ENCODE data around the gene XRCC1. TPM values are rescaled to one million over a fixed set of nuclear protein-coding genes. Genes with fewer than 3 reads are reported as not detected.
"Not testable (repeated sequence)": the region's sequence is repeated elsewhere in the genome, so short reads cannot be mapped to it uniquely, and the experiment has no call there.

The XRCC1 gene
- total and polyA plus RNA-seq, 4 experiments from 2014 or later, result 16.3 to 41.0 (median 31.2) TPM

DNA sequence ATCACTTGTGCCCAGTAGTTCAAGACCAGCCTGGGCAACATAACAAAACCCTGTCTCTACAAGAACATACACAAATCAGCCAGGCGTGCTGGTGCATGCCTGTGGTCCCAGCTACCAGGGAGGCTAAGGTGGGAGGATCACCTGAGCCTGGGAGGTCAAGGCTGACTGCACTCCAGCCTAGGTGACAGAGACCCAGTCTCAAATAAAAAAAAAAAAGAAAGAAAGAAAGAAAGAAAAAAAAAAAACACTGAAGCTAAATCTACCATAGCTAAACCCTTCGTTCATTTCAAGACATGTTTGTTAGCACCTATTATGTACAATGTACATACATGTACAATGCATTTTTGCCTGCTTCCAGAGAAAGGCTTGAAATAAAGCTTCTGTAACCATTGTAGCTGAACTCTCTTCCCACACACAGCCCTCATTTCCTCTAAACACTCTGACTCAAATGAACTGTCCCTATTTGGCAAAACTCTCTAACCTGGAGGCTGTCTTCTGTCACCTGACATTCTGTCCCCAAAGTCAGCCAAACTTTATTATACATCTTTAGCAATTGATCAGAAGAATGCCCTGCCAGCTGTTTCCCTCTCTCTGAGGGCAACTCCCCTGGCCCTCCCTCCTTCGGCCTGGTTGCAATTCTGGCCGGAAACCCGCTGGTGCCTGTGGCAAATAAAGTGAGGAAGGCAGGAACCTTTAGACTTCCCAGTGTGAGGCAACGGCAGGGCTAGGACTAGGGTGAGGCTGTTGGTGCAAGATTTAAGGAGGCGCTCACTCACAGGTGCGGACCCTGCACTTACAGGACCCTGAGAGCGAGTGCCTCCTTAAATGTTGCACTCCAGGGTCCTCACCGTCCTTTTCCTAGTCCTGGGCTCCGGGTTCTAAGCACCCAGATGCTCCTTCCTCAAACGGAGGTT lies 50.1 kb downstream of the XRCC1 start:
- Histone ChIP-seq H3K27me3 (ENCODE audit: insufficient read depth, low read length) (no peaks in the 10 kb centered on the region), H3K9me3 (ENCODE audit: control insufficient read depth in 1 of 2, low read length in 2 of 2) (no peaks in the 10 kb centered on the region), H3K27ac (ENCODE audit: low read depth, low read length) (peak overlapping the region; percentile 67), H3K4me3 (ENCODE audit: low read length in 2 of 2) (peak overlapping the region; percentile 60 to 90), H3K36me3 (ENCODE audit: insufficient read depth, low read length) (no peaks in the 10 kb centered on the region), H3K4me1 (ENCODE audit: insufficient read depth, low read length) (peaks cover 25% of the 10 kb centered on the region)
- peak overlapping the region; percentile 37 to 90 (median 79) for H3K27ac Mint-ChIP-seq
- peak overlapping the region; percentile 75 to 94 (median 80) for H3K4me3 Mint-ChIP-seq
- peaks cover 16 to 36% (median 21%) of the 10 kb centered on the region in 4 donors for H3K4me1 Mint-ChIP-seq
- ChIA-PET CTCF (ENCODE audit: partially characterized antibody) (interaction anchor here (1.0 to 21.6 kb wide), 9 partner anchors 10 to 104 kb away, joined by 3 to 835 read pairs (median 4); no protein-coding TSS in a partner anchor), POLR2A (ENCODE audit: partially characterized antibody) (interaction anchor here (0.6 to 4.5 kb wide), 14 partner anchors 8 to 108 kb away, joined by 3 to 33 read pairs (median 4); partner anchors contain the start of genes IRGQ, PHLDB3, ZNF575 and ZNF576)
- peaks cover 0 to 9% of the 10 kb centered on the region in 2 donors for H3K36me3 Mint-ChIP-seq
- intact Hi-C loops (cut with micrococcal nuclease), result no loop called here
- peak; percentile 31 to 51 (median 43) for DNase-seq
- H3K9me3 Mint-ChIP-seq, result no peaks in the 10 kb centered on the region
- H3K27me3 Mint-ChIP-seq, result no peaks in the 10 kb centered on the region

DNA sequence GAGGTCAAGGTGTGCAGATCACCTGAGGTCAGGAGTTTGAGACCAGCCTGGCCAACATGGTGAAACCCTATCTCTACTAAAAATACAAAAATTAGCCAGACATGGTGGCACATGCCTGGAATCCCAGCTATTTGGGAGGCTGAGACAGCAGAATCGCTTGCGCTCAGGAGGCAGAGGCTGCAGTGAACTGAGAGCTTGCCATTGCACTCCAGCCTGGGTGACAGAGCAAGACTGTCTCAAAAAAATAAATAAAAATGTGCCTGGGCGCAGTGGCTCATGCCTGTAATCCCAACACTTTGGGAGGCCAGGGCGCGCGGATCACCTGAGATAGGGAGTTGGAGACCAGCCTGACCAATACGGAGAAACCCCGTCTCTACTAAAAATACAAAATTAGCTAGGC lies 51.6 kb downstream of the XRCC1 start:
- H3K9me3 ChIP-seq (ENCODE audit: control insufficient read depth in 1 of 2, low read length in 2 of 2); H3K27me3 Mint-ChIP-seq; DNase-seq; intact Hi-C loops (cut with micrococcal nuclease); H3K9me3 Mint-ChIP-seq; H3K27me3 ChIP-seq (ENCODE audit: insufficient read depth, low read length); H3K4me3 ChIP-seq (ENCODE audit: low read length in 2 of 2); H3K27ac ChIP-seq (ENCODE audit: low read depth, low read length); H3K36me3 ChIP-seq (ENCODE audit: insufficient read depth, low read length): not testable (repeated sequence)
- POLR2A ChIA-PET (ENCODE audit: partially characterized antibody), result interaction anchor here (1.0 kb wide), 1 partner anchor 84 kb away, joined by 3 read pairs; no protein-coding TSS in a partner anchor
- peaks cover 31% of the 10 kb centered on the region for H3K4me1 ChIP-seq (ENCODE audit: insufficient read depth, low read length)
- CTCF ChIA-PET (ENCODE audit: partially characterized antibody), result interaction anchor here (0.7 to 21.6 kb wide), 4 partner anchors 13 to 1650 kb away, joined by 3 to 835 read pairs (median 6); no protein-coding TSS in a partner anchor
- peaks cover 4 to 12% of the 10 kb centered on the region in 2 donors for H3K36me3 Mint-ChIP-seq
- peak overlapping the region in 2 of 7 donors; percentile 18 to 25 for H3K27ac Mint-ChIP-seq
- peak overlapping the region in 1 of 8 donors; percentile 29 for H3K4me3 Mint-ChIP-seq
- peaks cover 21 to 42% (median 26%) of the 10 kb centered on the region in 4 donors for H3K4me1 Mint-ChIP-seq

- peaks cover 4 to 12% of the 10 kb centered on the region in 2 donors for H3K36me3 Mint-ChIP-seq
Measured at GRCh38 chr19:43522929-43523328, 52.4 kb downstream of the XRCC1 start.

DNA sequence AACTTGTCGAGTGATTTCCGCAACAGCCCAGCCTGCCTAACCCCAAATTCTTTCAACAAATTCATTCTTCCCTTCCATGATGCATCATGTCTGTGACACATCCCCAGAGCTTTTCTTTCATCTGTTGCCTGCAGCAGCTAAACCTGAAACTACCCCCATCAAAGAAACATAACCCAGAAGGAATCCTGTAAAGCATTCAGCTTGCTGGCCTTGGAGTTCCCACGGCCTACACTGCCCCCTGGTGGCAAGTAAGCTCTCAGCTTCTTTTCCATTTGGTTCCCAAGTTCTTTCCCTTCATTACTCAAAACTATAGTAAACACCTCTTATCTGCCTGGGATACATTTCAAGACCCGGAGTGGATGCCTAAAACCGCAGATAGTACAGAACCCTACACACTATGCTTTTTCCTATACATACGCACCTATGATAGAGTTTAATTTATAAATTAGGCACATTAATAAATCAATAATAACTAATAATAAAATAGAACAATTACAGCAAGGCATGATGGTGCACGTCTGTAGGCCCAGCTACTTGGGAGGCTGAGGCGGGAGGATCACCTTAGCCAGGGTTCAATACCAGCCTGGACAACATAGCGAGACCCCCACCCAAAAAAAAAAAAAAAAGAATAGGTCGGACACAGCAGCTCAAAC lies 55.8 kb downstream of the XRCC1 start:
- no peaks in the 10 kb centered on the region for H3K9me3 ChIP-seq (ENCODE audit: control insufficient read depth in 1 of 2, low read length in 2 of 2)
- peaks cover 11% of the 10 kb centered on the region for H3K4me1 ChIP-seq (ENCODE audit: insufficient read depth, low read length)
- H3K36me3 ChIP-seq (ENCODE audit: insufficient read depth, low read length), result no peaks in the 10 kb centered on the region
- H3K36me3 Mint-ChIP-seq, result peaks cover 4 to 10% of the 10 kb centered on the region in 2 donors
- no peaks in the 10 kb centered on the region for H3K27me3 ChIP-seq (ENCODE audit: insufficient read depth, low read length)
- H3K9me3 Mint-ChIP-seq, result no peaks in the 10 kb centered on the region
- peak overlapping the region in 3 of 8 donors; percentile 2 to 13 (median 9) for H3K4me3 Mint-ChIP-seq
- H3K27ac Mint-ChIP-seq, result peak overlapping the region in 6 of 7 donors; percentile 14 to 82 (median 41)
- peaks cover 13 to 14% (median 13%) of the 10 kb centered on the region in 4 donors for H3K4me1 Mint-ChIP-seq
- CTCF ChIA-PET (ENCODE audit: partially characterized antibody), result interaction anchor here (0.7 to 21.6 kb wide), 26 partner anchors 9 to 149 kb away, joined by 3 to 835 read pairs (median 6); partner anchors contain the start of genes IRGQ, PHLDB3, ZNF575 and ZNF576
- POLR2A ChIA-PET (ENCODE audit: partially characterized antibody), result interaction anchor here (1.1 to 4.1 kb wide), 9 partner anchors 14 to 87 kb away, joined by 5 to 69 read pairs (median 12); partner anchors contain the start of genes PHLDB3 and ZNF575
- peak; percentile 75 to 79 (median 78) for DNase-seq
- H3K27ac ChIP-seq (ENCODE audit: low read depth, low read length), result no peak overlapping the region
- H3K27me3 Mint-ChIP-seq, result no peaks in the 10 kb centered on the region
- H3K4me3 ChIP-seq (ENCODE audit: low read length in 2 of 2), result no peak overlapping the region
- intact Hi-C loops (cut with micrococcal nuclease), result loop anchor here (1.0 to 2.0 kb wide), 4 partner anchors 15 to 86 kb away; partner anchors contain the start of gene PHLDB3

More at GRCh38 chr19:43522929-43523328, 52.4 kb downstream of the XRCC1 start:
- Histone ChIP-seq H3K9me3 (ENCODE audit: control insufficient read depth in 1 of 2, low read length in 2 of 2) (no peaks in the 10 kb centered on the region), H3K27ac (ENCODE audit: low read depth, low read length) (no peak overlapping the region), H3K36me3 (ENCODE audit: insufficient read depth, low read length) (no peaks in the 10 kb centered on the region), H3K4me3 (ENCODE audit: low read length in 2 of 2) (no peak overlapping the region), H3K4me1 (ENCODE audit: insufficient read depth, low read length) (peaks cover 31% of the 10 kb centered on the region), H3K27me3 (ENCODE audit: insufficient read depth, low read length) (no peaks in the 10 kb centered on the region)
- ChIA-PET CTCF (ENCODE audit: partially characterized antibody) (interaction anchor here (21.6 kb wide), 1 partner anchor 84 kb away, joined by 835 read pairs; no protein-coding TSS in a partner anchor), POLR2A (ENCODE audit: partially characterized antibody) (interaction anchor here (0.9 to 1.0 kb wide), 2 partner anchors 59 to 84 kb away, joined by 3 read pairs; no protein-coding TSS in a partner anchor)
- no peaks in the 10 kb centered on the region for H3K9me3 Mint-ChIP-seq
- no peaks in the 10 kb centered on the region for H3K27me3 Mint-ChIP-seq
- peak overlapping the region in 1 of 8 donors; percentile 22 for H3K4me3 Mint-ChIP-seq
- peak overlapping the region in 6 of 7 donors; percentile 23 to 78 (median 50) for H3K27ac Mint-ChIP-seq
- DNase-seq, result no peak
- peaks cover 22 to 42% (median 27%) of the 10 kb centered on the region in 4 donors for H3K4me1 Mint-ChIP-seq
- intact Hi-C loops (cut with micrococcal nuclease), result no loop called here

GRCh38 chr19:43518051-43518450 lies 57.3 kb downstream of the XRCC1 start:
- no peaks in the 10 kb centered on the region for H3K27me3 Mint-ChIP-seq
- POLR2A ChIA-PET (ENCODE audit: partially characterized antibody), result interaction anchor here (1.0 to 4.1 kb wide), 7 partner anchors 14 to 86 kb away, joined by 3 to 69 read pairs (median 5); partner anchors contain the start of genes PHLDB3 and ZNF575
- Histone ChIP-seq H3K27me3 (ENCODE audit: insufficient read depth, low read length) (no peaks in the 10 kb centered on the region), H3K4me3 (ENCODE audit: low read length in 2 of 2) (no peak overlapping the region), H3K36me3 (ENCODE audit: insufficient read depth, low read length) (no peaks in the 10 kb centered on the region), H3K9me3 (ENCODE audit: control insufficient read depth in 1 of 2, low read length in 2 of 2) (no peaks in the 10 kb centered on the region), H3K4me1 (ENCODE audit: insufficient read depth, low read length) (peaks cover 6% of the 10 kb centered on the region), H3K27ac (ENCODE audit: low read depth, low read length) (no peak overlapping the region)
- DNase-seq, result no peak
- CTCF ChIA-PET (ENCODE audit: partially characterized antibody), result interaction anchor here (1.2 to 21.6 kb wide), 8 partner anchors 13 to 92 kb away, joined by 3 to 835 read pairs (median 23); partner anchors contain the start of genes IRGQ, PHLDB3, ZNF575 and ZNF576
- no peaks in the 10 kb centered on the region for H3K9me3 Mint-ChIP-seq
- H3K4me3 Mint-ChIP-seq, result no peak overlapping the region
- H3K36me3 Mint-ChIP-seq, result peaks cover 4 to 11% of the 10 kb centered on the region in 2 donors
- peaks cover 9 to 10% (median 10%) of the 10 kb centered on the region in 4 donors for H3K4me1 Mint-ChIP-seq
- intact Hi-C loops (cut with micrococcal nuclease), result loop anchor here (2.0 kb wide), 1 partner anchor 13 kb away; the partner anchor contains the start of gene PHLDB3
- peak overlapping the region in 2 of 7 donors; percentile 30 to 38 for H3K27ac Mint-ChIP-seq

- H3K4me1 ChIP-seq (ENCODE audit: insufficient read depth, low read length); H3K9me3 Mint-ChIP-seq; H3K4me1 Mint-ChIP-seq; DNase-seq; H3K4me3 ChIP-seq (ENCODE audit: low read length in 2 of 2); H3K27ac ChIP-seq (ENCODE audit: low read depth, low read length); H3K27me3 Mint-ChIP-seq; intact Hi-C loops (cut with micrococcal nuclease); H3K9me3 ChIP-seq (ENCODE audit: control insufficient read depth in 1 of 2, low read length in 2 of 2); POLR2A ChIA-PET (ENCODE audit: partially characterized antibody); H3K4me3 Mint-ChIP-seq; H3K27me3 ChIP-seq (ENCODE audit: insufficient read depth, low read length): not testable (repeated sequence)
- CTCF ChIA-PET (ENCODE audit: partially characterized antibody), result interaction anchor here (1.3 kb wide), 2 partner anchors 8 to 73 kb away, joined by 4 to 6 read pairs; partner anchors contain the start of gene PHLDB3
- H3K36me3 Mint-ChIP-seq, result peaks cover 21 to 39% of the 10 kb centered on the region in 2 donors
- H3K27ac Mint-ChIP-seq, result peak overlapping the region in 4 of 7 donors; percentile 11 to 76 (median 54)
- H3K36me3 ChIP-seq (ENCODE audit: insufficient read depth, low read length), result peaks cover 24% of the 10 kb centered on the region
Measured at GRCh38 chr19:43512399-43512798, 62.9 kb downstream of the XRCC1 start.

All from CD4-positive, alpha-beta memory T cell (primary cell).